Neutrophil (primary cell): ENCODE results near the gene LPP.

ENCODE experiments used
- H3K27ac ChIP-seq: fragments of 200-600 bp; sonication (generic); 2 replicates; pipeline ENCODE4 v1.5.1; 2016; ENCODE audit warnings: mild to moderate bottlenecking, moderate library complexity
- H3K27me3 ChIP-seq: fragments of 200-600 bp; sonication (generic); 2 replicates; pipeline ENCODE4 v1.6.0; 2016; ENCODE audit warnings: mild to moderate bottlenecking
- H3K36me3 ChIP-seq: fragments of 200-600 bp; sonication (generic); 2 replicates; pipeline ENCODE4 v1.5.1; 2017
- H3K4me1 ChIP-seq, 2 experiments: fragments of 200-600 bp in 1 of 2; sonication (generic) in 1 of 2; 1 replicate in 1 of 2; 2 replicates in 1 of 2; pipeline versions ENCODE4 v1.5.1 to v1.6.1; 2013 to 2016; ENCODE audit warnings: low read depth in 1 of 2, low read length in 1 of 2, mild to moderate bottlenecking in 1 of 2, moderate library complexity in 1 of 2; ENCODE audit not compliant: control insufficient read depth in 1 of 2, insufficient read depth in 1 of 2
- H3K4me3 ChIP-seq, 2 experiments: fragments of 200-600 bp in 1 of 2; sonication (generic) in 1 of 2; 1 replicate in 1 of 2; 2 replicates in 1 of 2; pipeline ENCODE4 v1.5.1; 2013 to 2016; ENCODE audit warnings: low read depth in 1 of 2, low read length in 1 of 2, mild to moderate bottlenecking in 1 of 2, moderate library complexity in 1 of 2
- H3K9me3 ChIP-seq: fragments of 200-600 bp; sonication (generic); 2 replicates; pipeline ENCODE4 v1.5.1; 2016
- CTCF ChIP-seq: fragments of 200-600 bp; sonication (generic); IDR thresholded peaks from 2 replicates; pipeline ENCODE4 v1.5.1; 2016; ENCODE audit warnings: antibody characterized with exemption

The LPP gene

GRCh38 chr3:188229726-188230125, 75.8 kb downstream of the LPP start:
- H3K4me1 ChIP-seq, result peaks cover 6% of the 10 kb centered on the region in 2 experiments
- TF ChIP-seq CTCF, result no peak
- H3K4me3 ChIP-seq, result no peak overlapping the region
- H3K36me3 ChIP-seq, result no peaks in the 10 kb centered on the region
- no peak overlapping the region for H3K27ac ChIP-seq
- no peaks in the 10 kb centered on the region for H3K9me3 ChIP-seq
- H3K27me3 ChIP-seq, result no peaks in the 10 kb centered on the region

GRCh38 chr3:188230962-188231361, 77.0 kb downstream of the LPP start:
- H3K9me3 ChIP-seq, result no peaks in the 10 kb centered on the region
- H3K4me3 ChIP-seq, result no peak overlapping the region
- peaks cover 6% of the 10 kb centered on the region in 2 experiments for H3K4me1 ChIP-seq
- TF ChIP-seq CTCF, result no peak
- H3K36me3 ChIP-seq, result no peaks in the 10 kb centered on the region
- H3K27ac ChIP-seq, result no peak overlapping the region
- no peaks in the 10 kb centered on the region for H3K27me3 ChIP-seq

- TF ChIP-seq CTCF, result no peak
- H3K27ac ChIP-seq, result no peak overlapping the region
- no peak overlapping the region for H3K4me3 ChIP-seq
- H3K36me3 ChIP-seq, result no peaks in the 10 kb centered on the region
- H3K4me1 ChIP-seq, result peaks cover 6% of the 10 kb centered on the region in 2 experiments
- H3K27me3 ChIP-seq, result no peaks in the 10 kb centered on the region
- H3K9me3 ChIP-seq, result no peaks in the 10 kb centered on the region
These were observed 77.5 kb downstream of the LPP start for GRCh38 chr3:188231456-188231855.

GRCh38 chr3:188232656-188233055, 78.7 kb downstream of the LPP start:
- no peak for TF ChIP-seq CTCF
- Histone ChIP-seq H3K9me3 (no peaks in the 10 kb centered on the region), H3K36me3 (no peaks in the 10 kb centered on the region), H3K27ac (no peak overlapping the region), H3K27me3 (no peaks in the 10 kb centered on the region), H3K4me3 (no peak overlapping the region), H3K4me1 (peaks cover 6% of the 10 kb centered on the region in 2 experiments)

GRCh38 chr3:188233320-188233719, 79.4 kb downstream of the LPP start:
- Histone ChIP-seq H3K36me3 (no peaks in the 10 kb centered on the region), H3K4me1 (peaks cover 6% of the 10 kb centered on the region in 2 experiments), H3K27ac (no peak overlapping the region), H3K27me3 (no peaks in the 10 kb centered on the region), H3K4me3 (no peak overlapping the region), H3K9me3 (no peaks in the 10 kb centered on the region)
- no peak for TF ChIP-seq CTCF

- no peak for TF ChIP-seq CTCF
- Histone ChIP-seq H3K36me3 (no peaks in the 10 kb centered on the region), H3K4me3 (no peak overlapping the region), H3K9me3 (no peaks in the 10 kb centered on the region), H3K27ac (no peak overlapping the region), H3K27me3 (no peaks in the 10 kb centered on the region), H3K4me1 (peaks cover 1 to 3% of the 10 kb centered on the region in 2 experiments)
These were observed 80.2 kb downstream of the LPP start for GRCh38 chr3:188234132-188234531.
